Hypothalamus (tissue), 51 donors: ENCODE measurements around the gene CA5A.
"Not testable (repeated sequence)": the region's sequence is repeated elsewhere in the genome, so short reads cannot be mapped to it uniquely, and the experiment has no call there.

Source experiments
- DNase-seq, 51 donors: peaks; one replicate each; lab custom pipeline; 2025; lab: John Stamatoyannopoulos, UW

The CA5A gene

GRCh38 chr16:87874639-87875427, 61.5 kb downstream of the CA5A start:
- DNase-seq, result no peak

GRCh38 chr16:87870418-87871291, 65.7 kb downstream of the CA5A start:
- DNase-seq, result not testable (repeated sequence)

- DNase-seq, result not testable (repeated sequence)
Measured at GRCh38 chr16:87869879-87870417, 66.4 kb downstream of the CA5A start.

- DNase-seq, result peak in 47 of 51 donors; percentile 17 to 85 (median 61)
Measured at GRCh38 chr16:87869061-87869878, 67.1 kb downstream of the CA5A start, which contains the start of gene SLC7A5. Gene SLC7A5, minus strand, starts transcription at chr16:87869507. Its CDS starts 85 bp downstream, at chr16:87869422.

- DNase-seq, result peak in 9 of 51 donors; percentile 14 to 70 (median 22)
Measured at GRCh38 chr16:87868254-87869029, 67.9 kb downstream of the CA5A start.

- DNase-seq, result not testable (repeated sequence)
Measured at GRCh38 chr16:87865902-87866555, 70.3 kb downstream of the CA5A start.

GRCh38 chr16:87864331-87864989, 71.9 kb downstream of the CA5A start:
- DNase-seq, result no peak

GRCh38 chr16:87863327-87863635, 73.0 kb downstream of the CA5A start:
- not testable (repeated sequence) for DNase-seq

- not testable (repeated sequence) for DNase-seq
Measured at GRCh38 chr16:87862597-87863326, 73.6 kb downstream of the CA5A start.

GRCh38 chr16:87861300-87862099, 74.8 kb downstream of the CA5A start:
- DNase-seq, result not testable (repeated sequence)

- DNase-seq, result peak in 8 of 51 donors; percentile 7 to 49 (median 28)
Measured at GRCh38 chr16:87860553-87861299, 75.6 kb downstream of the CA5A start.

- DNase-seq, result peak in 34 of 51 donors; percentile 13 to 69 (median 48)
Measured at GRCh38 chr16:87858151-87858993, 78.0 kb downstream of the CA5A start.

- DNase-seq, result no peak
Measured at GRCh38 chr16:87856791-87857228, 79.5 kb downstream of the CA5A start.

- peak in 25 of 51 donors; percentile 17 to 70 (median 42) for DNase-seq
Measured at GRCh38 chr16:87855852-87856715, 80.2 kb downstream of the CA5A start.
